HG03097 (cell line): ENCODE data around the gene CTTNBP2NL.

Experiments
- ATAC-seq: cut with Tn5 transposase; IDR thresholded peaks from one replicate; pipeline ENCODE4 v1.9.1; 2021; ENCODE audit not compliant: unreplicated experiment, low FRiP score

CTTNBP2NL gene

DNA sequence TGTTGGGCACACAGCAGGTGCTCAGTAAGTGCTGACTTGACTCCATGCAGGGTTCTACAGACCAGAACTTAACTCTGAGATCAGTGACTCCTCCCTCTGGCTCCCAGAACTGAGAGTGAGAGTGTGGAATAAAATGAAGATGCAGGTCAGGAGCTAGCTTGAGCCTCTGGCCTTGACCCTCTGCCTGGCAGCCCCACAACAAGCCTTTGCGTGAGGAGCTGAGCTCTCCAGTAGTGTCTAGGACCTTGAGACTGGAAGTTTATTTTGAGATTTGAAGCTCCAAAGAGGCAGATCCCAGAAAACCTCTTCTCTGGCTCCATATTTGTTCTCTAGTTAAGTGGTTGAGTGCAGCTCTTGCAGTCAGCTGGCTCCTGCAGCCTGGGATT, 109.4 kb downstream of the CTTNBP2NL start:
- no peak for ATAC-seq

- no peak for ATAC-seq
These were observed 109.9 kb downstream of the CTTNBP2NL start for GRCh38 chr1:112505878-112506277.

GRCh38 chr1:112506306-112506705, 110.3 kb downstream of the CTTNBP2NL start:
- ATAC-seq, result no peak

DNA sequence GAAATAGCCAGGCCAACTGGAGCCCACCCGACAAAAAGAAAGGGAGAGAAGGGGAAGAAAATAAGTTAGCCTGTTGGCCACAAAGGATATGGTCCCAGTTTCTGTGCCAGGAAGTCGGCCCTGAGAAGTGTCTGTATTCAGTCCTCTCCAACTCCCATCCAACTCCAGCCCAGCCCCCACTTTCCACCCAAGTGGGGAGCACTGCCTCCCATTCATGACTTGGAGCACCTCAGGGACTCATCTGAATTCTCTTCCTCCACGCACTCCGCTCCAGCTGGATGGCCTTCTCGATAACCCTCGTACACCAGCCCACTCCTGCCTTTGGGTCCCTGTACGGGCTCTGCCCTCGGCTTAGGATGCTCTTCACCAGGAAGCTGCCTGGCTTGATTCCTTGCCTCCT, 110.7 kb downstream of the CTTNBP2NL start:
- ATAC-seq, result no peak

GRCh38 chr1:112507336-112507735, 111.3 kb downstream of the CTTNBP2NL start:
- ATAC-seq, result no peak

DNA sequence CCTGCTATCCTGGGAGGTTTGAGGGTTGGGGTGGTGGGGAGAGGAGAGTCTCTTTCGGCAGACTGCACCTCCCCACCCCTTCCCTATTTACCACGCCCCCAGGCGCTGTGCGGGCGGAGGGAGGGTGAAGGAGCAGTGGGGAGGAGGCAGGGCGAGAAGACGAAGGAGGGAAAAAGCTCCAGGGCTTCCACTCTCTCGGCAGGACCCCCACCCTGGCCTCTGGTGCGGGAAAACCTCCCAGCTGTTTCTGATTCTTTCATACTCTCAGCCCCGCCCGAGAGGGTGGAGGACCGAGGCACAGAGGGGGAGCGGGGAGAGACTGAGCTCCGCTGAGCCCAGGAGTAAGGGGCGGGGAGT, 111.9 kb downstream of the CTTNBP2NL start:
- no peak for ATAC-seq

- ATAC-seq, result no peak
These were observed 112.4 kb downstream of the CTTNBP2NL start, which contains the start of gene WNT2B for GRCh38 chr1:112508278-112509004. Gene WNT2B, plus strand, starts transcription at chr1:112508965. Its CDS starts 298 bp downstream, at chr1:112509263.

DNA sequence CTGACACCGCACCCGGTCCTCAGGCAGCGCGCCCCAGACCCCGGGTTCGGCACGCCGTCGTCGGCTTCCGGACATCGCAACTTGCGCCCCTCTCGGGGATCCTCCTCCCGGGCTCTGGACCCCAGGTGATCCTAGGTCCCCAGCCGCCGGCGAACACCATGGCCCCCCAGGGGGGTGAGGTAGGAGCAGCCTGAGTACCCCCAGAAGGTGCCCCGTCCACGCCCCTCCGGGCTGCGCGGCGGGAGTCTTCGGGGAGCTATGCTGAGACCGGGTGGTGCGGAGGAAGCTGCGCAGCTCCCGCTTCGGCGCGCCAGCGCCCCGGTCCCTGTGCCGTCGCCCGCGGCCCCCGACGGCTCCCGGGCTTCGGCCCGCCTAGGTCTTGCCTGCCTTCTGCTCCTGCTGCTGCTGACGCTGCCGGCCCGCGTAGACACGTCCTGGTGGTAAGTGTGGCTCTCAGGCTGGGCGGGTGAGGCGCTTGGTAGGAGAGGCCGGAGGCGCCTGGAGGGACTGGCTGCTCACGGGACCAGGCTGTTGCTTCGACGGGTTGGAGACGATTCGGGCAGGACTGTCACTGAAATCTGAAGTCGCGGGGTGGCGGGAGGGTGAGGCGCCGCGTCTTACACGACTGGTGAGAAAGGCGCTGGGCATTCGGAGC, 113.1 kb downstream of the CTTNBP2NL start:
- no peak for ATAC-seq

- ATAC-seq, result no peak
These were observed 113.7 kb downstream of the CTTNBP2NL start for GRCh38 chr1:112509660-112510178.

DNA sequence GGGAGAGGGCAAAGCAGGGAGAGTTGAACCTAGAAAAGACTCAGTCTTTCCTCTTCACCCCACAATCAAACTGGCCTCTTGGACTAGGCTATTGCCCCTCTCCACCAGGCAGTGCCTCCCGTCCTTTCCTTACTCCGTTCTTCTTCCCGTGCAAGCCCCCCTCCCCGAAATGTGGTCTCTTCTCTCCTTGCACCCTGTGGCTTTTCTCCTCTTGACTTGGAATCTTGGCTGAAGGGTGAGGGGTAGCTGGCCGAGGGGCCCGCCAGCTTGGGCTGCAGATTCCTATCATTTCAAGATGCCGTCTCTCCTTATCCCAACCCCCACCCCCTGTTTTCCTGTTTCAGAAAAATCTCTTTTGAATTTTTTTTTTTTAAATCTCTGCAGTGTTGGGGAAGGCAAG, 114.3 kb downstream of the CTTNBP2NL start:
- ATAC-seq, result no peak
